H1 (cell line): ENCODE measurements around the gene HOGA1. TPM values are rescaled to one million over a fixed set of nuclear protein-coding genes. Genes with fewer than 3 reads are reported as not detected.

Experiments
- CTCF ChIA-PET: fragments of 300-600 bp; sonication (Branson Sonifier 250); formaldehyde crosslinking; loops from one replicate; lab custom pipeline; 2021; ENCODE audit not compliant: partially characterized antibody; lab: Charles Lee
- POLR2A ChIA-PET: fragments of 300-600 bp; sonication (Branson Sonifier 250); formaldehyde crosslinking; loops from one replicate; lab custom pipeline; 2021; ENCODE audit warnings: inconsistent platforms; ENCODE audit not compliant: partially characterized antibody; lab: Charles Lee
- DNase-seq, 2 experiments: peaks; one replicate each; pipeline versions ENCODE4 v3.0.0 to v3.0.0-alpha.2; 2010 to 2022; ENCODE audit warnings: low spot score in 2 of 2, low read depth in 1 of 2, mixed read lengths in 1 of 2
- FAIRE-seq: peaks from 2 replicates; lab custom pipeline; 2011; peaks lifted over from hg19 to GRCh38; lab: Jason Lieb, UNC
- H2AFZ ChIP-seq: 2 replicates; pipeline ENCODE4 v1.8.1; 2012; ENCODE audit warnings: low read length, inconsistent platforms
- H2AK5ac ChIP-seq: 2 replicates; pipeline ENCODE4 v1.6.1; 2013; ENCODE audit warnings: low read depth, low read length
- H2BK120ac ChIP-seq: replicated peaks from 2 replicates; pipeline ENCODE3; 2013; ENCODE audit warnings: low read depth, low read length, inconsistent platforms
- H2BK12ac ChIP-seq: 2 replicates; pipeline ENCODE4 v1.6.1; 2013; ENCODE audit warnings: low read depth, low read length
- H2BK15ac ChIP-seq: 2 replicates; pipeline ENCODE4 v1.6.1; 2013; ENCODE audit warnings: low read length
- H2BK20ac ChIP-seq: 2 replicates; pipeline ENCODE4 v1.6.1; 2013; ENCODE audit warnings: low read length
- H2BK5ac ChIP-seq: 2 replicates; pipeline ENCODE4 v1.6.1; 2013; ENCODE audit warnings: low read depth, low read length
- H3K14ac ChIP-seq: 2 replicates; pipeline ENCODE4 v1.6.1; 2013; ENCODE audit warnings: inconsistent platforms; ENCODE audit not compliant: insufficient read length
- H3K18ac ChIP-seq: 2 replicates; pipeline ENCODE4 v1.6.1; 2013; ENCODE audit warnings: low read length; ENCODE audit errors: extremely low read depth
- H3K23ac ChIP-seq: 2 replicates; pipeline ENCODE4 v1.6.1; 2013; ENCODE audit warnings: inconsistent platforms; ENCODE audit not compliant: insufficient read length
- H3K23me2 ChIP-seq: 2 replicates; pipeline ENCODE4 v1.6.1; 2013; ENCODE audit warnings: low read depth, low read length
- H3K27ac ChIP-seq: 2 replicates; pipeline ENCODE4 v1.6.1; 2011; ENCODE audit warnings: low read depth, low read length, inconsistent platforms
- H3K27me3 ChIP-seq, 4 experiments: replicated peaks in 1 of 4; 1 replicate in 1 of 4; 2 replicates in 3 of 4; pipeline versions ENCODE4 v1.6.1 to v1.8.1; 2011 to 2013; ENCODE audit warnings: low read length in 3 of 4, mild to moderate bottlenecking in 3 of 4, inconsistent platforms in 2 of 4, mixed read lengths in 2 of 4, moderate library complexity in 1 of 4; ENCODE audit not compliant: control insufficient read depth in 3 of 4, insufficient read depth in 3 of 4; ENCODE audit errors: extremely low read depth in 1 of 4
- H3K36me3 ChIP-seq, 4 experiments: 2 replicates each; pipeline versions ENCODE4 v1.6.1 to v1.8.1; 2011 to 2013; ENCODE audit warnings: mild to moderate bottlenecking in 4 of 4, low read length in 3 of 4, moderate library complexity in 2 of 4, control low read depth in 1 of 4, inconsistent platforms in 1 of 4; ENCODE audit not compliant: insufficient read depth in 4 of 4, control insufficient read depth in 2 of 4
- H3K4ac ChIP-seq: replicated peaks from 2 replicates; pipeline ENCODE3; 2013; ENCODE audit warnings: low read length, low read depth, mixed read lengths, inconsistent platforms; ENCODE audit not compliant: insufficient read length
- H3K4me1 ChIP-seq, 4 experiments: replicated peaks in 1 of 4; 1 replicate in 1 of 4; 2 replicates in 3 of 4; pipeline versions ENCODE4 v1.6.1 to v1.8.1; 2011 to 2013; ENCODE audit warnings: low read length in 3 of 4, inconsistent platforms in 2 of 4, mixed read lengths in 1 of 4; ENCODE audit not compliant: insufficient read depth in 4 of 4, control insufficient read depth in 3 of 4
- H3K4me2 ChIP-seq, 2 experiments: 2 replicates each; pipeline versions ENCODE4 v1.6.1 to v1.8.1; 2011 to 2013; ENCODE audit warnings: low read depth in 2 of 2, low read length in 2 of 2, control low read depth in 1 of 2, inconsistent platforms in 1 of 2, mild to moderate bottlenecking in 1 of 2; ENCODE audit not compliant: insufficient read depth in 1 of 2
- H3K4me3 ChIP-seq, 4 experiments: fragments of 200-600, 300-600 bp in 1 of 4; sonication (generic), shearing (Covaris generic), sonication (Bioruptor Twin) in 1 of 4; 2 replicates each; pipeline versions ENCODE4 v1.5.1 to v1.8.1; 2011 to 2016; ENCODE audit warnings: low read length in 4 of 4, low read depth in 3 of 4, control low read depth in 2 of 4, inconsistent platforms in 2 of 4, mild to moderate bottlenecking in 2 of 4, mixed read lengths in 1 of 4, moderate library complexity in 1 of 4; ENCODE audit not compliant: insufficient read depth in 2 of 4; ENCODE audit errors: extremely low read depth in 1 of 4
- H3K56ac ChIP-seq: replicated peaks from 2 replicates; pipeline ENCODE3; 2013; ENCODE audit warnings: low read depth, mild to moderate bottlenecking, mixed read lengths, low read length, inconsistent platforms; ENCODE audit not compliant: insufficient read length
- H3K79me1 ChIP-seq: 2 replicates; pipeline ENCODE4 v1.6.1; 2013; ENCODE audit warnings: low read depth, low read length, control low read depth
- H3K79me2 ChIP-seq, 2 experiments: 2 replicates each; pipeline versions ENCODE4 v1.6.1 to v1.8.1; 2012 to 2013; ENCODE audit warnings: low read length in 2 of 2, mild to moderate bottlenecking in 2 of 2, inconsistent platforms in 1 of 2; ENCODE audit not compliant: insufficient read depth in 2 of 2, control insufficient read depth in 1 of 2
- H3K9ac ChIP-seq, 4 experiments: replicated peaks in 1 of 4; 1 replicate in 1 of 4; 2 replicates in 3 of 4; pipeline versions ENCODE4 v1.6.1 to v1.8.1; 2011 to 2013; ENCODE audit warnings: low read depth in 3 of 4, low read length in 3 of 4, control low read depth in 2 of 4, mild to moderate bottlenecking in 2 of 4, moderate library complexity in 2 of 4, inconsistent platforms in 1 of 4; ENCODE audit errors: extremely low read depth in 1 of 4
- H3K9me3 ChIP-seq, 2 experiments: 2 replicates each; pipeline versions ENCODE4 v1.6.1 to v1.8.1; 2012 to 2013; ENCODE audit warnings: mild to moderate bottlenecking in 2 of 2, moderate library complexity in 2 of 2, control low read depth in 1 of 2, inconsistent platforms in 1 of 2, low read depth in 1 of 2, low read length in 1 of 2, mixed read lengths in 1 of 2; ENCODE audit not compliant: insufficient read depth in 2 of 2
- H4K20me1 ChIP-seq, 2 experiments: replicated peaks in 1 of 2; 2 replicates each; pipeline versions ENCODE3 to v1.8.1; 2011 to 2013; ENCODE audit warnings: inconsistent platforms in 2 of 2, low read length in 2 of 2, mild to moderate bottlenecking in 1 of 2; ENCODE audit not compliant: insufficient read depth in 2 of 2, control insufficient read depth in 1 of 2
- H4K5ac ChIP-seq: 2 replicates; pipeline ENCODE4 v1.6.1; 2013; ENCODE audit warnings: low read length, low read depth, mixed read lengths, inconsistent platforms; ENCODE audit not compliant: insufficient read length
- H4K8ac ChIP-seq: 2 replicates; pipeline ENCODE4 v1.8.0; 2013; ENCODE audit warnings: mild to moderate bottlenecking, moderate library complexity, low read length, inconsistent platforms; ENCODE audit not compliant: insufficient read depth; ENCODE audit errors: extremely low read depth
- H4K91ac ChIP-seq: replicated peaks from 2 replicates; pipeline ENCODE3; 2013; ENCODE audit warnings: low read length, mixed read lengths, inconsistent platforms; ENCODE audit not compliant: insufficient read length
- BCL11A ChIP-seq, 2 experiments: IDR thresholded peaks; one replicate each; pipeline ENCODE4 v1.6.1; 2011; ENCODE audit warnings: low read depth in 2 of 2, low read length in 2 of 2, mild to moderate bottlenecking in 2 of 2
- CHD2 ChIP-seq: IDR thresholded peaks from 2 replicates; pipeline ENCODE4 v1.6.1; 2012; ENCODE audit warnings: low read length, improper control_type of control experiment
- CTBP2 ChIP-seq: IDR thresholded peaks from 2 replicates; pipeline ENCODE4 v1.7.0; 2011; ENCODE audit warnings: borderline replicate concordance, mild to moderate bottlenecking, moderate library complexity, mixed read lengths, low read length; ENCODE audit not compliant: insufficient read depth, insufficient read length
- EGR1 ChIP-seq: IDR thresholded peaks from 2 replicates; pipeline ENCODE4 v1.6.1; 2011; ENCODE audit warnings: low read depth, low read length, borderline replicate concordance
- HDAC2 ChIP-seq, 2 experiments: fragments of 300-600 bp in 1 of 2; sonication (generic) in 1 of 2; IDR thresholded peaks; 2 replicates each; pipeline ENCODE4 v1.6.1; 2011 to 2012; ENCODE audit warnings: low read depth in 2 of 2, low read length in 2 of 2, mild to moderate bottlenecking in 2 of 2, moderate library complexity in 2 of 2, borderline replicate concordance in 1 of 2, inconsistent platforms in 1 of 2
- NANOG ChIP-seq: IDR thresholded peaks from 2 replicates; pipeline ENCODE4 v1.6.1; 2011; ENCODE audit warnings: low read length, low read depth, mild to moderate bottlenecking, inconsistent platforms; ENCODE audit not compliant: insufficient read depth, poor library complexity, severe bottlenecking
- RFX5 ChIP-seq: IDR thresholded peaks from 2 replicates; pipeline ENCODE4 v1.6.1; 2011; ENCODE audit warnings: low read depth, low read length, improper control_type of control experiment, borderline replicate concordance
- TAF1 ChIP-seq: IDR thresholded peaks from 2 replicates; pipeline ENCODE4 v1.6.1; 2011; ENCODE audit warnings: mild to moderate bottlenecking, low read depth, low read length
- TEAD4 ChIP-seq: IDR thresholded peaks from 2 replicates; pipeline ENCODE4 v1.6.1; 2012; ENCODE audit warnings: low read depth, low read length, inconsistent platforms, mixed read lengths
- WGBS, 2 experiments: shearing (Covaris generic) in 1 of 2; methylation state at CpG; one replicate each; pipeline versions ENCODE4 v1.1.6 to v1.1.7; 2013 to 2015; ENCODE audit warnings: low lambda C conversion rate in 2 of 2, mixed read lengths in 2 of 2, inconsistent platforms in 1 of 2, low coverage in 1 of 2, missing lambda C conversion rate in 1 of 2; ENCODE audit not compliant: insufficient replicate concordance in 2 of 2, insufficient coverage in 1 of 2, insufficient read length in 1 of 2; ENCODE audit errors: extremely low coverage in 1 of 2, missing lambda C conversion rate in 1 of 2; 5-methylcytosine and 5-hydroxymethylcytosine counted together
- polyA plus RNA-seq, 7 experiments: library from polyadenylated mRNA; depleted of rRNA in 3 of 7; stranded (reverse) in 5 of 7; unstranded in 2 of 7; fragments of >200 nt in 5 of 7; fragments of 200-250 nt in 2 of 7; gene quantifications; 1 replicate in 5 of 7; 2 replicates in 1 of 7; 4 replicates in 1 of 7; pipeline versions ENCODE4 v1.2.1 to v1.2.3, GENCODE V29; 2011 to 2013; ENCODE audit warnings: missing spikeins in 2 of 7, mixed read lengths in 2 of 7
- total RNA-seq: library from RNA; stranded (reverse); fragmentation: NEBNext Ultra II Directional; extraction: Animal tissue kit (Norgen Biotek cat#: 25700); gene quantifications from 2 replicates; pipeline ENCODE4 v1.2.1, GENCODE V29; 2021
- TF ChIP-seq, protein P1 (sequence below): IDR thresholded peaks from 2 replicates; pipeline ENCODE4 v1.6.1; 2012; ENCODE audit warnings: inconsistent platforms

HOGA1 gene
- total and polyA plus RNA-seq, 2 of the 8 experiments (the other 6 are each of a cell fraction or from before 2014, with no cell fraction given) = 0.28 to 1.00 TPM

DNA sequence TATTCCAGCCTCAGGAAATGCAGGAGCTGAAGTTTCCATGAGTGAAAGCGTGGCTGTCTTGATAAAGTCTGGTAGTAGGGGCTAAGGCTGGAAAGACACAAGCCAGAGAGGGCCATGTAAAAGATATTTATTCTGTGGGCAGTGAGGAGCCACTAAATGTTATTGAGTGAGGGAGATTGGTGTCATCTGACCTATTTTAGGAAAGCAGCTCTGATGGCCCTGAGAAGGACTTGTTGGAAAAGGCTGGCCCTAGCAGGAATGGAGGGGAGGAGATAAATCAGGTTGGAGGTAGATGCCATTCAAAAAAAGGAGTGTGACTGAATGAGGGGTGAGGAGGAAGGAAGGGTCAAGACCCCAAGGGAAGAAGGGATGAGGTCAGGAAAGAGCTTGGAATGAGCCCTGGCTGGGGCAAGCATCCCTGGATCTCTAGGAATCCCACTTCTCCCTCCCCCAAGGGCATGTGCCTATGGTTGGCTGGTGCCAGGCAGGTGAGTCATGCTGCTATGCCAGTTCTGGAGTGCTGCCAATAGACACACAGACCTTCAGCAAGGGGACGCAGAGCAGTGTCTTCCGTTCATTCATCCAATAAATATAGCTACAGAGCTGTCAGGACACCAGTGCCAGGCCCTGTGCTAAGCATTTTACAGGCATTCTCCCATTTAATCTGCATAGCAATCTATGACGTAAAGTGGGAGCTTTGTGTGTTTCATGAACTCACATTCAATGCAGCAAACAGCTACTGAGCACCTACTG is 9.6 kb upstream of the HOGA1 start:
- Histone ChIP-seq H3K9me3 (no peaks in the 10 kb centered on the region), H2BK20ac (no peak overlapping the region), H3K27ac (no peak overlapping the region), H3K9ac (no peak overlapping the region; a peak in 1 of 7 replicates), H3K56ac (no peak overlapping the region), H2BK12ac (no peak overlapping the region), H4K8ac (no peak overlapping the region), H3K79me1 (no peaks in the 10 kb centered on the region), H3K4me3 (no peak overlapping the region), H3K18ac (no peak overlapping the region), H4K91ac (no peak overlapping the region), H3K4me1 (peaks cover 2 to 6% (median 4%) of the 10 kb centered on the region in 4 experiments; a peak in 3 of 7 replicates), H3K79me2 (no peaks in the 10 kb centered on the region), H3K4ac (no peak overlapping the region), H4K5ac (no peak overlapping the region), H2BK15ac (no peak overlapping the region), H3K23me2 (no peaks in the 10 kb centered on the region), H3K23ac (no peak overlapping the region), H2BK5ac (no peak overlapping the region), H3K27me3 (no peaks in the 10 kb centered on the region; a peak in 1 of 7 replicates), H4K20me1 (peaks cover 0 to 2% of the 10 kb centered on the region in 2 experiments), H2AK5ac (no peak overlapping the region), H3K4me2 (peak overlapping the region; percentile 1 to 15; a peak in 2 of 4 replicates), H2AFZ (no peak overlapping the region), H2BK120ac (no peak overlapping the region), H3K36me3 (peaks cover 0 to 7% (median 2%) of the 10 kb centered on the region in 4 experiments; a peak in 4 of 8 replicates), H3K14ac (no peak overlapping the region)
- FAIRE-seq (no peak), DNase-seq (peak in 1 of 2 experiments; percentile 63)
- ChIA-PET POLR2A (interaction anchor here (1.0 to 2.2 kb wide), 2 partner anchors 10 to 66 kb away, joined by 3 to 6 read pairs; partner anchors contain the start of gene HOGA1), CTCF (interaction anchor here (0.7 to 12.9 kb wide), 14 partner anchors 9 to 109 kb away, joined by 3 to 169 read pairs (median 7); partner anchors contain the start of genes C10orf62 and HOGA1)
- 90% methylated on average over 4 of the region's 4 CpGs; no CpG with 5 or more reads in 1 of the 2 experiments for WGBS, 2 experiments
- TF ChIP-seq RFX5 (no peak), TAF1 (no peak), BCL11A (IDR thresholded peaks at IDR 0.05; ENCODE audit: low read depth in 2 of 2, low read length in 2 of 2) (no peak), NANOG (no peak), HDAC2 (IDR thresholded peaks at IDR 0.05; ENCODE audit: borderline replicate concordance in 1 of 2, low read depth in 2 of 2, low read length in 2 of 2) (no peak), CHD2 (no peak), EGR1 (no peak), TEAD4 (peak; percentile 86), CTBP2 (no peak)
- TF ChIP-seq, protein P1, sequence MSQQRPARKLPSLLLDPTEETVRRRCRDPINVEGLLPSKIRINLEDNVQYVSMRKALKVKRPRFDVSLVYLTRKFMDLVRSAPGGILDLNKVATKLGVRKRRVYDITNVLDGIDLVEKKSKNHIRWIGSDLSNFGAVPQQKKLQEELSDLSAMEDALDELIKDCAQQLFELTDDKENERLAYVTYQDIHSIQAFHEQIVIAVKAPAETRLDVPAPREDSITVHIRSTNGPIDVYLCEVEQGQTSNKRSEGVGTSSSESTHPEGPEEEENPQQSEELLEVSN = no peak
